H1 (cell line): Measurements from ENCODE around the gene CENPP.

Experiments
- CBX5 ChIP-seq: fragments of 300-800, 300-1000 bp; sonication (generic); IDR thresholded peaks from 2 replicates; pipeline ENCODE4 v1.7.1; 2016; ENCODE audit warnings: antibody characterized with exemption, low read length, low read depth
- EZH2 ChIP-seq: fragments of 200-600 bp; sonication (generic); IDR thresholded peaks from 2 replicates; pipeline ENCODE4 v1.7.1; 2012; ENCODE audit warnings: low read depth, mild to moderate bottlenecking, moderate library complexity, low read length, inconsistent platforms; ENCODE audit not compliant: severe bottlenecking
- HDAC6 ChIP-seq: IDR thresholded peaks from one replicate; pipeline ENCODE4 v1.7.1; 2012; ENCODE audit warnings: low read depth, mild to moderate bottlenecking, inconsistent platforms, low read length, moderate library complexity
- MAFK ChIP-seq: IDR thresholded peaks from 2 replicates; pipeline ENCODE4 v1.6.1; 2012; ENCODE audit warnings: low read depth, mild to moderate bottlenecking, improper control_type of control experiment, low read length
- NRF1 ChIP-seq: IDR thresholded peaks from 2 replicates; pipeline ENCODE4 v1.6.1; 2011; ENCODE audit warnings: mild to moderate bottlenecking, low read depth, low read length, improper control_type of control experiment
- PHF8 ChIP-seq: fragments of 200-600 bp; sonication (generic); conservative IDR thresholded peaks from 2 replicates; pipeline ENCODE4 v1.7.1; 2012; ENCODE audit warnings: low read depth, mild to moderate bottlenecking, inconsistent platforms, low read length, moderate library complexity
- RNF2 ChIP-seq: fragments of 200-900, 300-1000 bp; sonication (generic); IDR thresholded peaks from 2 replicates; pipeline ENCODE4 v1.7.1; 2016; ENCODE audit warnings: borderline replicate concordance, low read depth, mild to moderate bottlenecking, antibody characterized with exemption, low read length; ENCODE audit not compliant: poor library complexity, severe bottlenecking; ENCODE audit errors: missing control alignments
- SAP30 ChIP-seq: fragments of 300-600 bp; sonication (generic); IDR thresholded peaks from 2 replicates; pipeline ENCODE4 v1.7.1; 2012; ENCODE audit warnings: low read length, moderate library complexity, mild to moderate bottlenecking, inconsistent platforms; ENCODE audit not compliant: insufficient read depth, insufficient replicate concordance
- SP2 ChIP-seq: IDR thresholded peaks from 2 replicates; pipeline ENCODE4 v1.6.1; 2012; ENCODE audit warnings: mild to moderate bottlenecking, low read length, inconsistent platforms
- ZNF274 ChIP-seq: IDR thresholded peaks from 2 replicates; pipeline ENCODE4 v1.7.0; 2012; ENCODE audit warnings: low read length, borderline replicate concordance; ENCODE audit errors: extremely low read depth
- TF ChIP-seq, protein P1 (sequence below): IDR thresholded peaks from 2 replicates; pipeline ENCODE4 v1.6.1; 2011; ENCODE audit warnings: low read length, improper control_type of control experiment
- TF ChIP-seq, protein P2 (sequence below), 3 experiments: IDR thresholded peaks; 1 replicate in 2 of 3; 2 replicates in 1 of 3; pipeline versions ENCODE4 v1.5.1 to v1.6.1; 2011; ENCODE audit warnings: low read length in 3 of 3, mild to moderate bottlenecking in 3 of 3, inconsistent platforms in 2 of 3, low read depth in 1 of 3, moderate library complexity in 1 of 3; ENCODE audit not compliant: insufficient read depth in 1 of 3; ENCODE audit errors: control extremely low read depth in 1 of 3

DNA sequence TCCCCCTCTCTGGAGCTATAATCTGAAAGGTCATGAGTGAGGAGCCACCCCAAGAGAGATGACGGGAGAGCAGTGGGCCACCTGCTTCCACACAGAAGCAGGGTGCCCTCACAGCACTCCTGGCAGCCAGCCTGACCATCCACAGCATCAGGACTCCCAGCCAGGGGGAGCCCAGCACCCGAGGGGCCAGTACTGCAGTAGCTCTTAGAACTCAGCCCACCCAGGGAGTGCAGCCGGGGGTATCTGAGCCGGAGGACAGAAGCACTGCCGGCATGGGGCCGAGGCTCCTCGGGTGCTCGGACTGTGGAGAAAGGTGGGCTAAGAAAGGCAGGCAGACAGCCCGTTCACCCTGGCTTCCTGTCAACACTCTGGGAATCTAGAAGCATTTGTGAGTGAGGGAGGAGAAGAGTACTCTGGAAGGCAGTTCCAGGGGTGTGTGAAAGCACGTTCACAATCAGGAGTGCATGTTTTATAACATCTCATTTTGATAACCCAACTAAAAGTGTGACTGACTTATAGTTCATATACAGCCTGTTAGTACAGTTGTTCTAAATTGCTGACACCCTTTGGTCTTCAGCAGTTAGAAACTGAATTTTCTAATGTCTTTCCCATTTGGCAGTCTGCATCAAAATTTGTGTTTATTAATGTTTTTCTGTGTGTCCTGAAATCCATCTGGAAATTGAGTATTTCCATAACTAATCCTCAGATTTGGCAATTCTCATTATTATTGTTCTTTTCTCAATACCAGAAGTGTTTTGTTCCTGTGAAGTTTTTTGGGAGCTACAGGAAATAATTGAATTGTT lies 182.5 kb downstream of the CENPP start:
- TF ChIP-seq PHF8 (no peak), HDAC6 (no peak), SP2 (no peak), SAP30 (no peak), MAFK (no peak), CBX5 (no peak), NRF1 (no peak), ZNF274 (no peak), EZH2 (no peak), RNF2 (no peak)
- TF ChIP-seq, protein P1, sequence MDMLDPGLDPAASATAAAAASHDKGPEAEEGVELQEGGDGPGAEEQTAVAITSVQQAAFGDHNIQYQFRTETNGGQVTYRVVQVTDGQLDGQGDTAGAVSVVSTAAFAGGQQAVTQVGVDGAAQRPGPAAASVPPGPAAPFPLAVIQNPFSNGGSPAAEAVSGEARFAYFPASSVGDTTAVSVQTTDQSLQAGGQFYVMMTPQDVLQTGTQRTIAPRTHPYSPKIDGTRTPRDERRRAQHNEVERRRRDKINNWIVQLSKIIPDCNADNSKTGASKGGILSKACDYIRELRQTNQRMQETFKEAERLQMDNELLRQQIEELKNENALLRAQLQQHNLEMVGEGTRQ = no peak
- TF ChIP-seq, protein P2, sequence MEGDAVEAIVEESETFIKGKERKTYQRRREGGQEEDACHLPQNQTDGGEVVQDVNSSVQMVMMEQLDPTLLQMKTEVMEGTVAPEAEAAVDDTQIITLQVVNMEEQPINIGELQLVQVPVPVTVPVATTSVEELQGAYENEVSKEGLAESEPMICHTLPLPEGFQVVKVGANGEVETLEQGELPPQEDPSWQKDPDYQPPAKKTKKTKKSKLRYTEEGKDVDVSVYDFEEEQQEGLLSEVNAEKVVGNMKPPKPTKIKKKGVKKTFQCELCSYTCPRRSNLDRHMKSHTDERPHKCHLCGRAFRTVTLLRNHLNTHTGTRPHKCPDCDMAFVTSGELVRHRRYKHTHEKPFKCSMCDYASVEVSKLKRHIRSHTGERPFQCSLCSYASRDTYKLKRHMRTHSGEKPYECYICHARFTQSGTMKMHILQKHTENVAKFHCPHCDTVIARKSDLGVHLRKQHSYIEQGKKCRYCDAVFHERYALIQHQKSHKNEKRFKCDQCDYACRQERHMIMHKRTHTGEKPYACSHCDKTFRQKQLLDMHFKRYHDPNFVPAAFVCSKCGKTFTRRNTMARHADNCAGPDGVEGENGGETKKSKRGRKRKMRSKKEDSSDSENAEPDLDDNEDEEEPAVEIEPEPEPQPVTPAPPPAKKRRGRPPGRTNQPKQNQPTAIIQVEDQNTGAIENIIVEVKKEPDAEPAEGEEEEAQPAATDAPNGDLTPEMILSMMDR (IDR thresholded peaks at IDR 0.05; ENCODE audit: control extremely low read depth in 1 of 3, insufficient read depth in 1 of 3, low read depth in 1 of 3, low read length in 3 of 3) = no peak
